Measurements from ENCODE around the gene ANKRD11.

The ANKRD11 gene
- total RNA-seq, result 33.6 to 109 (median 58.2) reads per million in 17 experiments

DNA sequence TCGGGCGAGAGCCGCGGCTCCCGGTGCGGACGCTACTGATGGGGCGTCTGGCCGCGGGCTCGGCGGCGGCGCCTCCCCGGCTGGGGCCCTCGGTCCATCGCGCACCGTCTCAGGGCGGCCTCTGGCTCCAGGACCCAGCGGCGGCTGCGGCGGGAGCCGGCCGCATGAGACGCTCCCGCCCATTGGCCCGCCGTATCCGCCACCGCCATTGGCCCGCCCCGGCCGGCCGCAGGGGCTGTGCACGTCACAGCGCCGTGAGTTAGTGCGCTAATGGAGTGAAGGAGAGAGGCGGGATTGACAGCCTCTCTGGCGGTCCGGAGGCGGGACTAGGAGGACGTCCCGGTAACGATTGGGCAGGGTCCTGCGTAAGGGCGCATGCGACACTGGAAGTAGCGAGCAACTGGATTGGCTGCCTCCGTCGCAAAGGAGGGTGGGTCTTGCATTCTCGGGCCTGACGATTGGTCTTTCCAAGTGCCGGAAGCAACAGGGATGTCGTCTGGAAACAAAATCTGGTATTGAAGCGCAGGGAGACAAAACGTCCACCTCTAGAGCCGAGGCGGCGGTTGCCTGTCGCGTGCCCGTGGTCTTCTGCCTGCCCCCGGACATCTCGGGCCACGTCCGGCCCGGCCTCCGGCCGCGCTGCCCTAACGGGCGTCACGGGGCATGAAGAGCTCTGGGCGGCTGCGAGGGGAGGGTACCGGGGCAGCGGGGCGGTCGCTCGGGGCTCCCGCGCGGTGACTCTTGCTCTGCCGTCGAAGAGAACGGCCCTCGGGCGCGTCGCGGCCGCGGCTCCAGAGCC lies at the start of gene ANKRD11:
ANKRD11 (minus strand) TSS at position 123 of the 799 bp plus-strand sequence. CDS start 173,542 bp downstream, outside the sequence.
- DNase-seq, result peak; percentile 99 to 100 (median 100)

DNA sequence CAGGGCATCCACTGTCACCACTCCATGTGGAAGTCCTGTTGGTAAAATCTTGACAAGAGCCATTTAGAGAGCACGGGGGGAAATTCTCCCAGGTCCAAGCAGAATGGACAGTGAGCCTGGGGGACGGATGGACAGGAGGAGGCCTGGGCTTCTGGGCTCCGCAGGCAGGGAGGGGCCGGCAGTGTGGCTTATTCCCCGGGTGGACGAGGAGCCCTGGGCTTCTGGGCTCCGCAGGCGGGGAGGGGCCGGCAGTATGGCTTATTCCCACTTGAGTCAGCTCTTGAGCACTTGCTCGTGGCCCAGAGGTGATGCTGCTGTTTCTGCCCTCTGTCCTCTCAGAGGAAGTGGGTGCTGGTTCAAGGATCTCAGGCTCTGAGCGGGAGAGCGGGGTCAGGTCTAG lies 47.9 kb upstream of the ANKRD11 start:
- no peak for DNase-seq

- DNase-seq, result no peak
Observed at GRCh38 chr16:89537549-89537925, 47.2 kb upstream of the ANKRD11 start.

DNA sequence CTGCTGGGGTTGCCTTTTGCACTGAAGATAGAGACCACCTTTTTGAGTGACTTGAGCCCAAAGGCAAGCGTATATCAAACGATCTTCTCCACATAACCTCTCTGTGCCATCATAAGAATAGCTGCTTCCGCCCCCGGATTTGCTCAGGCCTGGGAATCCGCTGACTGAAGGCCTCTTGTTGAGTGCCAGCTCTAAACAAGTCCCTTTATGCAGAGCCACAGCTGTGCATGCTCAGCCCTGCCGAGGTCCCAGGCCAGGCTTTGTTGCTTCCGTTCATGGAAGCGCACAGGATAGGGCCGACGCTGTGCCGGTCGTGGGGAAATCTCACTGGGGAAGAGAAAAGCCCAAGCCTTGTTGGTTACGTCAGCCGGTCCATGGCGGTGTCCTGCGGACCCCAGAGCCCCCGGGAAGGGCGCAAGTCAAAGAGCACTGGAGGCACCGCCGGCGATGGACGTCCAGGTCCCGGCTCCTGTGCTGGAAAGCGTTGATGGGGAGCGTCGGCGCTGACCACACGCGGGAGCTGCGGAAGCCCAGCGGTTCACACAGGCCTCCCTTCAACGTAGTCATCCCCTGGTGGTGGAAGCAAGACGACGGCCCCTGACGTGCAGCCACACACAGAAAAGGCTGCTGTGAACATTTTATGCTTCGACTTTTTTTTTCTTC lies 46.7 kb upstream of the ANKRD11 start:
- DNase-seq, result peak in 2 of 4 experiments; percentile 17 to 23

- DNase-seq, result no peak
Observed at GRCh38 chr16:89536371-89536770, 46.0 kb upstream of the ANKRD11 start.

- DNase-seq, result peak; percentile 90 to 97 (median 93)
Observed at GRCh38 chr16:89534252-89534756, 43.9 kb upstream of the ANKRD11 start.

DNA sequence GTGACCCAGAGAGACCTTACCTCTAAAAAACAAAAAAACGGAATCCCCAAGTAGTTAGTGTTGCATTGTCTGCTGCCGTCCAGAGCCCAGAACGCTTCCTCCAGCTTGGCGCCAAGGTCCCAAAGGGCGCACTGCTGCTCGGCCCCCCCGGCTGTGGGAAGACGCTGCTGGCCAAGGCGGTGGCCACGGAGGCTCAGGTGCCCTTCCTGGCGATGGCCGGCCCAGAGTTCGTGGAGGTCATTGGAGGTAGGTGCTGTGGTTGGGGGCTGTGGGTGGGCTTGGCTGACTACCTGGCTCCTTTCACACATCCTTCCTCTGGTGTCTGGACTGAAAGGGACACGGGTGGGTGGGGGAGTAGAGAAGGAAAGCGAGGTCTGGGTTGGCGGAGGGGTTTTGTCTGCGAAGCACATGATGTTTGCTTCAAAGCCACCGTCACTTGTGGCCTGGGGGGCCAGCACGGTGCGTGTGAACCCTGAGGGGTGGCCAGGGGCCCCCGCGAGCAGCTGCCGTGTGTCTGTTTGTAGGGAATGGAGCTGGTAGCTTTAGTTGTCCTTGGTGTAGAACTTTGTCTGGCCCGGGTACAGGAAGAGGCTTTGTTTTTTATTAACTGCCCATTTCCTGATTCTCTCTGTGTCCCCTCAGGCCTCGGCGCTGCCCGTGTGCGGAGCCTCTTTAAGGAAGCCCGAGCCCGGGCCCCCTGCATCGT lies 41.6 kb upstream of the ANKRD11 start:
- DNase-seq, result no peak

- no peak for DNase-seq
Observed at GRCh38 chr16:89530401-89531381, 40.3 kb upstream of the ANKRD11 start.

GRCh38 chr16:89529097-89529496 lies 38.7 kb upstream of the ANKRD11 start:
- DNase-seq, result no peak

DNA sequence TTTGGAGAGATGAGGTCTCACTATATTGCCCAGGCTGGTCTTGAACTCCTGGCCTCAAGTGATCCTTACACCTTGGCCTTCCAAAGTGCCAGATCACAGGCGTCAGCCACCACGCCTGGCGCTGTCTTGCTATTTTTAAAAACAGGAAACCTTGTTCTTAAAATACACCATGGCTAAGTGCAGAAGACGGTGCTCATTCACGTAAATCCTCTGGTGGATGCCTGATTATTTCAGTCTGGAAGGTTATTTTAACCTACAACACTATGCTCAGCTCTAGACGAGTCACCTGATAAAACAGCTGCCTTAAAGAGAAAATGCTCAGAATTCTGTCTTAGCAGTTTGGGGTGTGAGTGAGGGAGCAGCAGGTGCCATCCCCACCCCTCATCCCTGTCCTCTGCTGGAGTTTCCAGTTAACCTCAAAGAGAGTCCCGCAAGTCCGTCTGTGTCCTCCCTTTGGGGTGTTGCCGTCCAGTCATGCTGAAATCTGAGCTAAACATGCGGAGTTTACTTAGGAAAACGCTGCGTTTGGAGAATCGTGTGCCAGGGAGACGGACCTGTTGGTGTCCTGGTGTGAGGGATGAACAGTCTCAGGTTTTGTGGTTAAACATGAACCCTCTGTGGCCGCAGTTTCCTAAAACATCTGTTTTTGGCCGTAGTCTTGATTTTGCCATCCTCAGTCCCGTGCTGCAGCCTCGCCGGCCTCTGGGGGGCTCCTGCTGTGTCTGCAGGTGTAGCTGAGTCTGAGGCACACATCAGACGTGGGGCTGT lies 35.0 kb upstream of the ANKRD11 start:
- no peak for DNase-seq

- no peak for DNase-seq
Observed at GRCh38 chr16:89523680-89524344, 33.5 kb upstream of the ANKRD11 start.

GRCh38 chr16:89522287-89522686 lies 31.9 kb upstream of the ANKRD11 start:
- no peak for DNase-seq

DNA sequence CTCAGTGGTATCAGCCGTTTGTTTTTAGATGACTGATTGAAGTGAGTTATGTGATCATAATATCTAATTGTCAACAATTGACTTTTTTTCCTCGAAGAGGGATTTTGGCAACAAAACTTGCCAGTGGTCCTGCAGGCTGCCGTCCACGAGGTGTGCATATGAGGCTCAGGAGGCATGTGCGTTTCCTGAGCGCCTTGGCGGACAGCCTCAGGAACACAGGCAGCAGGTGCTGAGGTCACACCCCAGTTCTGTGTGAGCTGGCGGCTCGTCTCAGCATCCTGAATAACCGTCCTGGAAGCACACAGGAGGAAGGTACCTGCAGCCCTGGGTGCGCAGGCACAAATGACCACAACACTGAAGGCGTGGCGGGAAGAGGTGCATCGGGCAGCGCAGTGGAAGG lies 29.5 kb upstream of the ANKRD11 start:
- DNase-seq, result no peak

DNA sequence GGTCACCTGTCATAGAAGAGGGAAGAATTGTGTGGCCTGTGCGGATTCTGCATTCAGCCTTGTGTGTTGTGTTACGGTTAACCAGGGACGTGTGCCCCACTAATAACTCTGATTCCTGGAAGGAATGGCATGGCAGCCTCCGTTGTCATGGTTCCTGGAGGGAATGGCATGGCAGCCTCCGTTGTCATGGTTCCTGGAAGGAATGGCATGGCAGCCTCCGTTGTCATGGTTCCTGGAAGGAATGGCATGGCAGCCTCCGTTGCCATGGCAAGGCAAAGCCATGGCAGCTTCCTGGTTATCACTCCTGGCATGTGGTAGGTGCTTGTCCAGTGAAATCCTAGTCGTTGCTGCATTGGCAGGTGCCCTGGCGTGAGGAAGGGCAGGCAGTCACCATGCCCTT lies 26.8 kb upstream of the ANKRD11 start:
- DNase-seq, result no peak

DNA sequence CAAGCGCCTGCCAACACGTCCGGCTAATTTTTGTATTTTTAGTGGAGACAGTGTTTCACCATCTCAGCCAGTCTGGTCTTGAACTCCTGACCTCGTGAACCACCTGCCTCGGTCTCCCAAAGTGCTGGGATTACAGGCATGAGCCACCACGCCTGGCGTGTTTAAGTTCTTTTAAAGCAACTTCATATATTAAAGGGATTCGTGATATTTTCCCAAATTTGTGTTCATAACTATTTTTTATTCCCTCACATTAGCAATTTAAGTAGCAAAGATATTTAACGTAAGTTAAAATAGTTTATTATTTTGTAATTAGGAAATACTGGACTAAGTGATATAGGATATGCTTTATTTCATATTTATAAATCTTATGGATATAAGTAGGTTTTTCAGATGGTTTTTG lies 22.1 kb upstream of the ANKRD11 start:
- DNase-seq, result no peak

GRCh38 chr16:89511374-89511773 lies 21.0 kb upstream of the ANKRD11 start:
- peak; percentile 44 to 74 (median 64) for DNase-seq

DNA sequence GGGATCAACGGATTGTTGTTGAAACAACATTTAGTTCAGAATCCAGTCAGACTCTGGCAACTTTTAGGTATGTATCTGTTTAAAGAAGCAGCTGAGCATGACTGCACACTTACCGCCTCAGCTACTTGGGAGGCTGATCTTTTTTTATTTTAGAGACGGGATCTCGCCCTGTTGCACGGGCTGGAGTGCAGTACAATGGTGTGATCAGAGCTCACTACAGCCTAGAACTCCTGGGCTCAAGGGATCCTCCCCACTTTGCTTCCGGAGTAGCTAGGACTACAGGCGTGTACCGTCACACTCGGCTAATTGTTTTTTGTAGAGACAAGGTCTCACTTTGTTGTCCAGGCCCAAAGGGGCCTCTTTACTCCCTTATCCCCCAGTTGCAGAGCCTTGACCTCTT lies 20.2 kb upstream of the ANKRD11 start:
- DNase-seq, result no peak

- DNase-seq, result peak; percentile 94 to 98 (median 96)
Observed at GRCh38 chr16:89507834-89508590, 17.7 kb upstream of the ANKRD11 start, which contains the start of gene SPG7. Gene SPG7, plus strand, starts transcription at chr16:89508403. Its CDS starts 15 bp downstream, at chr16:89508418.

DNA sequence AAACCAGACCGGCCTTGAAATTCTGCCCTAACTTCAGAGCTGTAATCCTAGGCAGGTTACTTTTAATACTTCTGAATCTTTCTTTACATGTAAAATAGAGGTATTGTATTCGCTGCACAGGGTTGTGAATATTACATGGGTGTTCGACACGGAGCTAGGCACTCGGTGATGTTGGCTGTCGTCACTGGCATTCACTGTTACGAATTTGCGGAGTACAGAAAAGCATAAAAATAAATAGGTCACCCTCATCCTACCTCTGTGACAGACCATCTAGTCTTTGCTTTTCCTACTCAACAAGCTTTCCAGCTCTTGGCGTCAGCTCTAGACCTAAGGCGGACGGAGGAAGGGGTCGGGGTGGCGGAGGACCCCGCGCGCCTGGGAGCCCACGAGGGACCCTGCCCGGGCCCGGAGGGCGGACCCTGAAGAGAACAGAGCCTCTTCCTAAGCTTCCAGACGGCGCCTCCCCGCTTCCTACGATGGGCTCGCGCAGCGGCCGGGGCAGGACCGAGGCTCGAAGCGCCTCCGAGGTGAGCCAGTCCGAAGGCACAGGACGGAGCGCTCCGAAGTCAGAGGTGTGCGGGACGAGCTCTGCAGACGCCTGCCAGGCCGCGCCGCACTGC lies 17.0 kb upstream of the ANKRD11 start:
- no peak for DNase-seq

Measured in suppressor macrophage (primary cell).